ENCODE data around the gene PPP3CA. TPM values are rescaled to one million over a fixed set of nuclear protein-coding genes. Genes with fewer than 3 reads are reported as not detected.

The PPP3CA gene
- total and polyA plus RNA-seq, 2 experiments from 2014 or later = 27.0 to 45.2 TPM

- TF ChIP-seq STAT1 (IDR thresholded peaks at IDR 0.05; ENCODE audit: unreplicated experiment) = no peak
- no peak for TF ChIP-seq NANOG (IDR thresholded peaks at IDR 0.05; ENCODE audit: borderline replicate concordance)
- no peak for TF ChIP-seq EZH2 (IDR thresholded peaks at IDR 0.05; ENCODE audit: low read depth, unreplicated experiment)
Observed at GRCh38 chr4:101128473-101128872, 218.9 kb downstream of the PPP3CA start (continued).

DNA sequence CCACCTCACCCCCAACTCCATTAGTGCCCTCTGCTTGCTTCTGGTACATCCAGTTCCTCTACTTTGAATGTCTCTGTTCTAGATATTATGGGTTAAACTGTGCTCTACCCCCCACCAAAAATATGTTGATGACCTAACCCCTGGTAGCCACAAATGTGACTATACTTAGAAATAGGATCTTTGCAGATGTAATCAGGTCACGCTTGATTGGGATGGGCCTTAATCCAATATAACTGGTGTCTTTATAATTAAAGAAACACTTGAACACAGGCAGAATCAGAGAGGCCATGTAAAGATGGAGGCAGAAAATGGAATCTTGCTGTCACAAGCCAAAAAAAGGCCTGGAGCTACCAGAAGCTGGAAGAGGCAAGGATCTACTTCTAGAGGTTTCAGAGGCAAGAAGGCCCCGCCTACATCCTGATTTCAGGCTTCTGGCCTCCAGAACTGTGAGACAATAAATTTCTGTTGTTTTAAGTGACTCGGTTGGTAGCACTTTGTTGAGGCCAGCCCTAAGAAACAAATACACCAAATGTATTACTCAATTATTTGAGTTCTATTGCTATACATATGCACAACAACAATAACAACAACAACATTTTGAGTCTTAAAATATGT is 220.0 kb downstream of the PPP3CA start:
- H3K9me2 ChIP-seq (ENCODE audit: insufficient read depth) = peaks cover 3% of the 10 kb centered on the region; the same call in 1 of the 2 replicates
- H2AFZ ChIP-seq = no peak overlapping the region
- H3K27me3 Mint-ChIP-seq (ENCODE audit: insufficient read depth, low read depth, poor library complexity) = no peaks in the 10 kb centered on the region
- no peak overlapping the region for H3K27ac Mint-ChIP-seq
- no peak overlapping the region for H3K4me3 Mint-ChIP-seq
- H3K27me3 ChIP-seq (ENCODE audit: insufficient read depth) = no peaks in the 10 kb centered on the region
- no peaks in the 10 kb centered on the region for H3K36me3 ChIP-seq (ENCODE audit: insufficient read depth)
- no peak for ATAC-seq
- no peaks in the 10 kb centered on the region; the same call in 2 of the 3 replicates for H3K9me3 Mint-ChIP-seq
- no peak for DNase-seq (ENCODE audit: low spot score)
- no peak overlapping the region for H3K4me3 ChIP-seq
- H3K4me1 ChIP-seq (ENCODE audit: insufficient read depth) = no peaks in the 10 kb centered on the region
- H3K36me3 Mint-ChIP-seq (ENCODE audit: low read depth) = peaks cover 8% of the 10 kb centered on the region; the same call in 2 of the 3 replicates
- H3K79me2 ChIP-seq (replicated peaks; ENCODE audit: insufficient read depth) = 0 out of 2 replicates have a peak, but pooled peaks cover 11% of the 10 kb centered on the region
- H3K27ac ChIP-seq (ENCODE audit: low read depth) = no peak overlapping the region
- H3F3A ChIP-seq (replicated peaks; ENCODE audit: low read depth) = no peaks in the 10 kb centered on the region
- no peak overlapping the region for H3K4me2 ChIP-seq
- H4K20me1 ChIP-seq (replicated peaks; ENCODE audit: insufficient read depth) = no peaks in the 10 kb centered on the region
- peaks cover 5% of the 10 kb centered on the region for H3K4me1 Mint-ChIP-seq
- no peak for TF ChIP-seq JUNB (IDR thresholded peaks at IDR 0.05; ENCODE audit: unreplicated experiment)
- TF ChIP-seq, protein P1, sequence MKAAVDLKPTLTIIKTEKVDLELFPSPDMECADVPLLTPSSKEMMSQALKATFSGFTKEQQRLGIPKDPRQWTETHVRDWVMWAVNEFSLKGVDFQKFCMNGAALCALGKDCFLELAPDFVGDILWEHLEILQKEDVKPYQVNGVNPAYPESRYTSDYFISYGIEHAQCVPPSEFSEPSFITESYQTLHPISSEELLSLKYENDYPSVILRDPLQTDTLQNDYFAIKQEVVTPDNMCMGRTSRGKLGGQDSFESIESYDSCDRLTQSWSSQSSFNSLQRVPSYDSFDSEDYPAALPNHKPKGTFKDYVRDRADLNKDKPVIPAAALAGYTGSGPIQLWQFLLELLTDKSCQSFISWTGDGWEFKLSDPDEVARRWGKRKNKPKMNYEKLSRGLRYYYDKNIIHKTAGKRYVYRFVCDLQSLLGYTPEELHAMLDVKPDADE (IDR thresholded peaks at IDR 0.05) = no peak
- TF ChIP-seq CREB1 (CRISPR knock-in tag; IDR thresholded peaks at IDR 0.05; ENCODE audit: low read depth) = no peak
- no peak for TF ChIP-seq NANOG (IDR thresholded peaks at IDR 0.05; ENCODE audit: borderline replicate concordance)
- TF ChIP-seq STAT1 (IDR thresholded peaks at IDR 0.05; ENCODE audit: unreplicated experiment) = no peak
- TF ChIP-seq EZH2 (IDR thresholded peaks at IDR 0.05; ENCODE audit: low read depth, unreplicated experiment) = no peak
- no peak for TF ChIP-seq ZNF331 (CRISPR knock-in tag; IDR thresholded peaks at IDR 0.05; ENCODE audit: low read depth)
- TF ChIP-seq, protein P2, sequence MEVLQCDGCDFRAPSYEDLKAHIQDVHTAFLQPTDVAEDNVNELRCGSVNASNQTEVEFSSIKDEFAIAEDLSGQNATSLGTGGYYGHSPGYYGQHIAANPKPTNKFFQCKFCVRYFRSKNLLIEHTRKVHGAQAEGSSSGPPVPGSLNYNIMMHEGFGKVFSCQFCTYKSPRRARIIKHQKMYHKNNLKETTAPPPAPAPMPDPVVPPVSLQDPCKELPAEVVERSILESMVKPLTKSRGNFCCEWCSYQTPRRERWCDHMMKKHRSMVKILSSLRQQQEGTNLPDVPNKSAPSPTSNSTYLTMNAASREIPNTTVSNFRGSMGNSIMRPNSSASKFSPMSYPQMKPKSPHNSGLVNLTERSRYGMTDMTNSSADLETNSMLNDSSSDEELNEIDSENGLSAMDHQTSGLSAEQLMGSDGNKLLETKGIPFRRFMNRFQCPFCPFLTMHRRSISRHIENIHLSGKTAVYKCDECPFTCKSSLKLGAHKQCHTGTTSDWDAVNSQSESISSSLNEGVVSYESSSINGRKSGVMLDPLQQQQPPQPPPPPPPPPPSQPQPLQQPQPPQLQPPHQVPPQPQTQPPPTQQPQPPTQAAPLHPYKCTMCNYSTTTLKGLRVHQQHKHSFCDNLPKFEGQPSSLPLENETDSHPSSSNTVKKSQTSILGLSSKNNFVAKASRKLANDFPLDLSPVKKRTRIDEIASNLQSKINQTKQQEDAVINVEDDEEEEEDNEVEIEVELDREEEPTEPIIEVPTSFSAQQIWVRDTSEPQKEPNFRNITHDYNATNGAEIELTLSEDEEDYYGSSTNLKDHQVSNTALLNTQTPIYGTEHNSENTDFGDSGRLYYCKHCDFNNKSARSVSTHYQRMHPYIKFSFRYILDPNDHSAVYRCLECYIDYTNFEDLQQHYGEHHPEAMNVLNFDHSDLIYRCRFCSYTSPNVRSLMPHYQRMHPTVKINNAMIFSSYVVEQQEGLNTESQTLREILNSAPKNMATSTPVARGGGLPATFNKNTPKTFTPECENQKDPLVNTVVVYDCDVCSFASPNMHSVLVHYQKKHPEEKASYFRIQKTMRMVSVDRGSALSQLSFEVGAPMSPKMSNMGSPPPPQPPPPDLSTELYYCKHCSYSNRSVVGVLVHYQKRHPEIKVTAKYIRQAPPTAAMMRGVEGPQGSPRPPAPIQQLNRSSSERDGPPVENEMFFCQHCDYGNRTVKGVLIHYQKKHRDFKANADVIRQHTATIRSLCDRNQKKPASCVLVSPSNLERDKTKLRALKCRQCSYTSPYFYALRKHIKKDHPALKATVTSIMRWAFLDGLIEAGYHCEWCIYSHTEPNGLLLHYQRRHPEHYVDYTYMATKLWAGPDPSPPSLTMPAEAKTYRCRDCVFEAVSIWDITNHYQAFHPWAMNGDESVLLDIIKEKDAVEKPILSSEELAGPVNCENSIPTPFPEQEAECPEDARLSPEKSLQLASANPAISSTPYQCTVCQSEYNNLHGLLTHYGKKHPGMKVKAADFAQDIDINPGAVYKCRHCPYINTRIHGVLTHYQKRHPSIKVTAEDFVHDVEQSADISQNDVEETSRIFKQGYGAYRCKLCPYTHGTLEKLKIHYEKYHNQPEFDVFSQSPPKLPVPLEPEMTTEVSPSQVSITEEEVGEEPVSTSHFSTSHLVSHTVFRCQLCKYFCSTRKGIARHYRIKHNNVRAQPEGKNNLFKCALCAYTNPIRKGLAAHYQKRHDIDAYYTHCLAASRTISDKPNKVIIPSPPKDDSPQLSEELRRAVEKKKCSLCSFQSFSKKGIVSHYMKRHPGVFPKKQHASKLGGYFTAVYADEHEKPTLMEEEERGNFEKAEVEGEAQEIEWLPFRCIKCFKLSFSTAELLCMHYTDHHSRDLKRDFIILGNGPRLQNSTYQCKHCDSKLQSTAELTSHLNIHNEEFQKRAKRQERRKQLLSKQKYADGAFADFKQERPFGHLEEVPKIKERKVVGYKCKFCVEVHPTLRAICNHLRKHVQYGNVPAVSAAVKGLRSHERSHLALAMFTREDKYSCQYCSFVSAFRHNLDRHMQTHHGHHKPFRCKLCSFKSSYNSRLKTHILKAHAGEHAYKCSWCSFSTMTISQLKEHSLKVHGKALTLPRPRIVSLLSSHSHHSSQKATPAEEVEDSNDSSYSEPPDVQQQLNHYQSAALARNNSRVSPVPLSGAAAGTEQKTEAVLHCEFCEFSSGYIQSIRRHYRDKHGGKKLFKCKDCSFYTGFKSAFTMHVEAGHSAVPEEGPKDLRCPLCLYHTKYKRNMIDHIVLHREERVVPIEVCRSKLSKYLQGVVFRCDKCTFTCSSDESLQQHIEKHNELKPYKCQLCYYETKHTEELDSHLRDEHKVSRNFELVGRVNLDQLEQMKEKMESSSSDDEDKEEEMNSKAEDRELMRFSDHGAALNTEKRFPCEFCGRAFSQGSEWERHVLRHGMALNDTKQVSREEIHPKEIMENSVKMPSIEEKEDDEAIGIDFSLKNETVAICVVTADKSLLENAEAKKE (CRISPR knock-in tag; IDR thresholded peaks at IDR 0.05) = no peak
- TF ChIP-seq, protein P3, sequence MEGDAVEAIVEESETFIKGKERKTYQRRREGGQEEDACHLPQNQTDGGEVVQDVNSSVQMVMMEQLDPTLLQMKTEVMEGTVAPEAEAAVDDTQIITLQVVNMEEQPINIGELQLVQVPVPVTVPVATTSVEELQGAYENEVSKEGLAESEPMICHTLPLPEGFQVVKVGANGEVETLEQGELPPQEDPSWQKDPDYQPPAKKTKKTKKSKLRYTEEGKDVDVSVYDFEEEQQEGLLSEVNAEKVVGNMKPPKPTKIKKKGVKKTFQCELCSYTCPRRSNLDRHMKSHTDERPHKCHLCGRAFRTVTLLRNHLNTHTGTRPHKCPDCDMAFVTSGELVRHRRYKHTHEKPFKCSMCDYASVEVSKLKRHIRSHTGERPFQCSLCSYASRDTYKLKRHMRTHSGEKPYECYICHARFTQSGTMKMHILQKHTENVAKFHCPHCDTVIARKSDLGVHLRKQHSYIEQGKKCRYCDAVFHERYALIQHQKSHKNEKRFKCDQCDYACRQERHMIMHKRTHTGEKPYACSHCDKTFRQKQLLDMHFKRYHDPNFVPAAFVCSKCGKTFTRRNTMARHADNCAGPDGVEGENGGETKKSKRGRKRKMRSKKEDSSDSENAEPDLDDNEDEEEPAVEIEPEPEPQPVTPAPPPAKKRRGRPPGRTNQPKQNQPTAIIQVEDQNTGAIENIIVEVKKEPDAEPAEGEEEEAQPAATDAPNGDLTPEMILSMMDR (conservative IDR thresholded peaks at IDR 0.05; ENCODE audit: low read depth in 2 of 2) = no peak
- TF ChIP-seq POLR2AphosphoS5 (IDR thresholded peaks at IDR 0.05; ENCODE audit: low read depth) = no peak
- no peak for TF ChIP-seq EZH2phosphoT487 (IDR thresholded peaks at IDR 0.05; ENCODE audit: unreplicated experiment)
- no peak for TF ChIP-seq ZNF114 (CRISPR knock-in tag; IDR thresholded peaks at IDR 0.05)
